Stimulated activated CD4-positive, alpha-beta T cell treated with anti-CD3 and anti-CD28 coated beads, Interleukin-1b, Interleukin-23, amount 100 ng/mL, for 1 hour (primary cell): ENCODE results near the gene ANKRD24.
A peak's percentile ranks its signal among the peaks of the same experiment; 100 is the strongest.
"Not testable (repeated sequence)": the region's sequence is repeated elsewhere in the genome, so short reads cannot be mapped to it uniquely, and the experiment has no call there.

Experiments used
- DNase-seq, 2 donors: peaks; one replicate each; pipeline ENCODE4 v3.0.0-alpha.2; 2020; ENCODE audit warnings: low read depth in 2 of 2

Gene ANKRD24

GRCh38 chr19:4197625-4198466 lies 15.4 kb downstream of the ANKRD24 start:
- DNase-seq: no peak

DNA sequence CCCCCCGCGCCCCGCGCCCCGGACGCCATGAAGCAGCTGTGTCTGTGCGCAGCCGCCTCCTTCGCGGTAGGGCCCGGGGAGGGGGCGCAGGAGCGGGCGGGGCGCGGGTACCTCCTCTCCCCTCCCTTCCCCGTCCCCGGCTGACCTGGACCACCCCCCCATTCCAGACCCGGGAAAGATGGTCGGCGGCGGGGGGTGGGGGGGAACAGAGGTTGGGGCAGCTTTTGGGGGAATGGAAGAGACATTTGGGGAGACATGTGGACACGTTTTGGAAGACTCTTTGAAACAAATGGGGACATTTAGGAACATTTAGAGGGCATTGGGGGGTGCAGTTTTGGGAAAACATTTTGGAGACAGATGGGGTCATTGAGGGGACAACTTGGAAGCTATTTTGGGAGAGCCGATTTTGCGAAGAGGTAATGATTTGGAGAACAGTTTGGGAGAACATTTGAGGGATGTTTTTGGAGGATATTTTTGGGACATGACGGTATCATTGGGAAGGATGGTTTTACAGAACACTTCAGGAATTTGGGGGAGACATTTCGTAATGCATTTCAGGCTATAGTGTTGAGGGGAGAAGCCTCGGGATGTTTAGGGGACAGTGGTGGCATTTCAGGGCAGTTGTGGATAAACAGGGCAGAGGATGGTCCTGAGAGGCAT lies 16.1 kb downstream of the ANKRD24 start:
- DNase-seq: no peak

DNA sequence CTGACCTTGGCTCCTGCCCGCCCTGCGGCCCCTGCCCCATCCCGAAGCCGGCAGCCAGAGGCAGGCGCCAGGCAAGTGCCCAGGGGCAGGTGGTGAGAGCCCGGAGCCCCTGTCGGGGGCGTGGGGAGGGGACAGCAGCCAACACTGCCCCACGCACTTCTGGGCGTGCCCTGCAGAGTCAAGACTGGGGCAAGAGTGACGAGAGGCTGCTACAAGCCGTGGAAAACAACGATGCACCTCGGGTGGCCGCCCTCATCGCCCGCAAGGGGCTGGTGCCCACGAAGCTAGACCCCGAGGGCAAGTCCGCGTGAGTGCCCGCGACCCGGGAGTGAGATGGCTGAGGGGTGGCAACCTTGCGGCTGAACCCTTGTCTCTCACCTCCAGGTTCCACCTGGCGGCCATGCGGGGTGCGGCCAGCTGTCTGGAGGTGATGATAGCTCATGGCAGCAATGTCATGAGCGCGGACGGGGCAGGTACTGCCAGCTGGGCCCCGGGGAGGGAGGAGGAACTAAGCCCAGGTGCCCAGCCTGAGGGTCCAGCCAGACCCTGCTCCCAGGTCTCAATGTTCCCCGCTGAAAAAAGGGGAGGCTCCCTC lies 17.3 kb downstream of the ANKRD24 start:
- DNase-seq: no peak

- no peak for DNase-seq
Measured at GRCh38 chr19:4200940-4201542, 18.6 kb downstream of the ANKRD24 start.

- DNase-seq: no peak
Measured at GRCh38 chr19:4201798-4202197, 19.3 kb downstream of the ANKRD24 start.

DNA sequence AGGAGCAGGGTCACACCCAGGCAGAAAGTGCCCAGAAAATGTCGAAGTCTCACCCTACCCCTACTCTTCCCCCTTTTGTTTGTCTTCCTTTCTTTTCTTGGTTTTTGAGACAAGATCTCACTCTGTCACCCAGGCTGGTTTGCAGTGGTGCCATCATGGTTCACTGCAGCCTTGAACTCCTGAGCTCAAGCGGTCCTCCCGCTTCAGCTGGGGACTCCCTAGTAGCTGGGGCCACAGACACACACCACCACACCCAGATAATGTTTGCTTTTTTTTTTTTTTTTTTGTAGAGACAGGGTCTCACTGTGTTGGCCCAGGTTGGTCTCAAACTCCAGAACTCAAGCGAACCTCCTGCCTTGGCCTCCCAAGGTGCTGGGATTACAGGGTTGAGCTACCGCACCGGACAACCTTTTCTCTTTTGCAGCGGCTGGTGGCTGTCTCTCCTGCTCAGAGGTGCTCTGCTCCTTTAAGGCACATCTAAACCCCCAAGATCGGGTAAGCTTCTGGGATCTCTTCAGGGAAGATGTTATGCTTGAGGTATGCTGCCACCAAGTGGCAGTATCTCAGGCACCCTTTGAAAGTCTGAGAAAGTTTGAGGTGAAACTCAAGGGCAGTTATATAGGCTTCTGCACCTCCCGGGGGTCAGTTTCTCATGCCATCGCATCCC lies 24.5 kb downstream of the ANKRD24 start:
- DNase-seq: no peak

GRCh38 chr19:4208385-4209094 lies 26.1 kb downstream of the ANKRD24 start:
- no peak for DNase-seq

GRCh38 chr19:4210166-4210731 lies 27.8 kb downstream of the ANKRD24 start:
- no peak for DNase-seq

- no peak for DNase-seq
Measured at GRCh38 chr19:4213116-4213515, 30.6 kb downstream of the ANKRD24 start.

DNA sequence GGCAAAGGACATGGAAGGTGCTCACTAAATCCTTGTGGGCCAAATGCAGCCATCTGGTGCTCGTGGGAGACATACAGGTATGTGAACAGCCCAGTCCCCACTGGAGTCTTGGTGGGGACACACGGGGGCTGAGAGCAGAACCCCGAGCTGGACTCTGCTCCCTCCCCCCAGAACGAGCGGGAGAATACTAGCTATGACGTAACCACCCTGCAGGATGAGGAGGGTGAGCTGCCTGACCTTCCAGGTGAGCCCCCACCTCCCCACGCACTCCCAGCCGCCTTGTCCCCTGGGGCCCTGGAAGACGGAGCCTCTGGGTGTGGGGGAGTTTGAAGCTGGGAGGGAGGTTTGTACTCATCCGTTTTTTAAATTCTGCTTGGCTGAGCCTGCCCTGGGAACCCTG lies 33.3 kb downstream of the ANKRD24 start:
- no peak for DNase-seq

DNA sequence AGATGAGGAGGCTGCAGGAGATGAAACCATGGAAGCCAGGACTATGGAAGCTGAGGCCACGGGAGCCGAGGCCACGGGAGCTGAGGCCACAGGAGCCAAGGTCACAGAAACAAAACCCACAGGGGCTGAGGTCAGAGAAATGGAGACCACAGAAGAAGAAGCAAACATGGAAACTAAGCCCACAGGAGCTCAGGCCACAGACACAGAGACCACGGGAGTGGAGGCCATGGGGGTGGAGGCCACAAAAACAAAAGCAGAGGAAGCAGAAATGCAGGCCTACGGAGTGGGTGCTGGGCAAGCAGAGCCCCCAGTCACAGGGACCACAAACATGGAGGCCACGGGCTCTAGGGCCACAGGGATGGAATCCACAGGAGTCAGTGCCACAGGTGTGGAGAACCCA lies 34.4 kb downstream of the ANKRD24 start:
- no peak for DNase-seq

DNA sequence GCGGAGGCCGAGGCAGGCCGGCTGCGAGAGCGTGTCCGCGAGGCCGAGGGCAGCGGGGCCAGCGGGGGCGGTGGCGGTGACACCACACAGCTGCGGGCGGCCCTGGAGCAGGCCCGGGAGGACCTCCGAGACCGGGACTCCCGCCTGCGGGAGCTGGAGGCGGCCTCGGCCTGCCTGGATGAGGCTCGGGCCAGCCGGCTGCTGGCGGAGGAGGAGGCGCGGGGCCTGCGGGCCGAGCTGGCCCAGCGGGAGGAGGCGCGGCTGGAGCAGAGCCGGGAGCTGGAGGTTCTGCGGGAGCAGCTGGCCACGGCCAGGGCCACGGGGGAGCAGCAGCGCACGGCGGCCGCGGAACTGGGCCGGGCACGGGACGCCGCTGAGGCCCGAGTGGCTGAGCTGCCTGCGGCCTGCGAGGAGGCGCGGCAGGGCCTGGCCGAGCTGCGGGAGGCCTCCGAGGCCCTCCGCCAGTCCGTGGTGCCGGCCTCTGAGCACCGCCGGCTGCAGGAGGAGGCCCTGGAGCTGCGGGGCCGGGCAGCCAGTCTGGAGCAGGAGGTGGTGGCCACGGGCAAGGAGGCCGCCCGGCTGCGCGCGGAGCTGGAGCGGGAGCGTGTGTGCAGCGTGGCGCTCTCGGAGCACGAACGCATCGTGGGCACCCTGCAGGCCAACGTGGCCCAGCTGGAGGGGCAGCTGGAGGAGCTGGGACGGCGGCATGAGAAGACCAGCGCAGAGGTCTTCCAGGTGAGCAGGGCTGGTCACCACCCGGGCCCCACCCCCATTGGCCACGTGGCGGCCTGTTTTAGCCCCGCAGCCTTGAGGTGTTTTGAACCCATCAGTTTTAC lies 35.2 kb downstream of the ANKRD24 start:
- no peak for DNase-seq

GRCh38 chr19:4218523-4218922 lies 36.0 kb downstream of the ANKRD24 start:
- DNase-seq: not testable (repeated sequence)

DNA sequence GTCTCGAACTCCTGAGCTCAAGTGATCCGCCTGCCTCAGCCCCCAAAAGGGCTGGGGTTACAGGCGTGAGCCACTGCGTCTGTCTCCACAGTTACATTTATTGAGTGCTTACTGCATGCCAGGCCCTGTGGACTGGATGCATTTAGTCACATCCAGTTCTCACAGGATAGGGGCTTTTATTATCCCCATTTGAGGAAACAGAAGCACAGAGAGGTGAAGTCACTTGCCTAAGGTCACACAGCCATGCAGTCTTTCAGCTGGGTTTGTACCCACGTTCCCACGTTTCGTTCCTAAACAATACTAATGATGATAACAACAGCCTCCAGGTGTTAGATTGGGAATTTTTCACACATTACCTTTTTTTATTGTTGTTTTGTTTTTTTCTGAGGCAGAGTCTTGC lies 37.7 kb downstream of the ANKRD24 start:
- no peak for DNase-seq

DNA sequence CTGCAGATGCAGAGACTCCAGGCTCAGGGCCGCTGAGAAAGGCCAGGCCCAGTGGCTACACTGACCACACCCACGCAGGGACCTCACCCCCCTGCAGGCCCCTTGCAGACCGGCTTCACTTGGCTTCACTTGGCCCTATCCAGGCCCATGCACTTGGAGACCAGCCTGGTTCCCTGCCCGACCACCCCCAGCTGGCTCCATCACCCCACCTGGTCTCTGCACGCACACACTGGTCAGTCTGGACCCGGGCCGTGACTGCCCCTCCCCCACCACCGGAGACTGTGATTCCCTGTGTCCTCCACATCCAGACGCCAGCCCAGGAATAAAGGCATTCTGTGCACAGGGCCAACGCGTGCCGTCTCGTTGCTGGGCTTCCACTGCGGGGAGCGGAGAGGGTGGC lies 42.0 kb downstream of the ANKRD24 start:
- DNase-seq: no peak

DNA sequence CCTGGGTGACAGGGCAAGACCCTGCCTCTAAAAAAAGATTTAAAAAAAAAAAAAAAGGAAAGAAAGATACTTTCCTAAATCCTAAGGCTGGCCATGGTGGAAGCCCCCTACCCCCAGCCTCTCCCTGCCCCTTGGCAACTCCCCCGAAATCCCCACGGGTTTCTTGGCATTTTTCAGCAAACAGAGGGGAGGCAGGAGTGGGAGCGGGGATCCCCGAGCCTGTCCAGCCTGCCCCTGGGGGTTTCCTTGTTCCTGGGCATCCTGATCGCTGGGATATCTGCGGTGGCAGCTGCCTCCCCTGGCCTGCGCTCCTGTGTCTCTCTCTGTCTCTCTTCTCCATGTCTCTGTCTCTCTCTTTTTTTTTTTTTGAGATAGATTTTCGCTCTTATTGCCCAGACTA lies 43.4 kb downstream of the ANKRD24 start:
- DNase-seq: no peak

- DNase-seq: no peak
Measured at GRCh38 chr19:4227771-4228170, 45.3 kb downstream of the ANKRD24 start.

GRCh38 chr19:4228765-4229178 lies 46.3 kb downstream of the ANKRD24 start:
- no peak for DNase-seq

- DNase-seq: peak in 1 of 2 donors; percentile 43
Measured at GRCh38 chr19:4229179-4229931, 46.9 kb downstream of the ANKRD24 start, which contains the start of gene EBI3. TSS of gene EBI3 (plus strand) at chr19:4229523. CDS start at chr19:4229551, 28 bp downstream.
